DOHH2 (cell line): Measurements from ENCODE around the gene RNU7-1.

Experiments
- H3F3A ChIP-seq: fragments of 200-600 bp; sonication (generic), shearing (Covaris generic); 2 replicates; pipeline ENCODE4 v1.6.0; 2016; ENCODE audit warnings: antibody characterized with exemption, mild to moderate bottlenecking; ENCODE audit not compliant: control insufficient read depth, insufficient read depth
- H3K27ac ChIP-seq: fragments of 200-600 bp; sonication (generic); 2 replicates; pipeline ENCODE4 v1.5.1; 2014; ENCODE audit warnings: low read depth, mild to moderate bottlenecking, low read length, moderate library complexity
- H3K27me3 ChIP-seq: fragments of 200-600 bp; sonication (generic); 2 replicates; pipeline ENCODE4 v1.6.1; 2014; ENCODE audit warnings: mild to moderate bottlenecking, low read length, mixed read lengths; ENCODE audit not compliant: control insufficient read depth
- H3K36me3 ChIP-seq: fragments of 200-600 bp; sonication (generic); 2 replicates; pipeline ENCODE4 v1.6.1; 2014; ENCODE audit warnings: mild to moderate bottlenecking, low read length, moderate library complexity, mixed read lengths; ENCODE audit not compliant: control insufficient read depth
- H3K4me1 ChIP-seq: fragments of 200-600 bp; sonication (generic); 2 replicates; pipeline ENCODE4 v1.6.1; 2014; ENCODE audit warnings: mild to moderate bottlenecking, low read length, mixed read lengths; ENCODE audit not compliant: control insufficient read depth
- H3K4me2 ChIP-seq: fragments of 200-600 bp; sonication (generic); 2 replicates; pipeline ENCODE4 v1.6.0; 2014; ENCODE audit warnings: mild to moderate bottlenecking, low read length, moderate library complexity
- H3K4me3 ChIP-seq: fragments of 200-600 bp; sonication (generic); 2 replicates; pipeline ENCODE4 v1.5.1; 2014; ENCODE audit warnings: mild to moderate bottlenecking, low read length, mixed read lengths
- H3K79me2 ChIP-seq: fragments of 200-600 bp; sonication (generic); 2 replicates; pipeline ENCODE4 v1.6.1; 2014; ENCODE audit warnings: mild to moderate bottlenecking, low read length, mixed read lengths; ENCODE audit not compliant: control insufficient read depth
- H3K9me2 ChIP-seq: fragments of 200-600 bp; sonication (generic); replicated peaks from 2 replicates; pipeline ENCODE4 v1.6.1; 2014; ENCODE audit warnings: mild to moderate bottlenecking, low read length, mixed read lengths; ENCODE audit not compliant: control insufficient read depth
- H3K9me3 ChIP-seq: fragments of 200-600 bp; sonication (generic); 2 replicates; pipeline ENCODE4 v1.6.1; 2014; ENCODE audit warnings: antibody characterized with exemption, low read length, mixed read lengths; ENCODE audit not compliant: control insufficient read depth, insufficient read depth
- H4K20me1 ChIP-seq: fragments of 200-600 bp; sonication (generic); 2 replicates; pipeline ENCODE4 v1.6.0; 2014; ENCODE audit warnings: low read depth, mild to moderate bottlenecking, antibody characterized with exemption, low read length, moderate library complexity; ENCODE audit not compliant: control insufficient read depth, insufficient read depth
- EZH2phosphoT487 ChIP-seq: fragments of 200-600 bp; sonication (generic); IDR thresholded peaks from 2 replicates; pipeline ENCODE4 v1.6.1; 2017; ENCODE audit warnings: borderline replicate concordance, mild to moderate bottlenecking, antibody characterized with exemption, low read length, moderate library complexity, mixed read lengths
- TF ChIP-seq, protein P1 (sequence below): fragments of 200-600 bp; sonication (generic); IDR thresholded peaks from one replicate; pipeline ENCODE4 v1.5.1; 2014; ENCODE audit warnings: antibody characterized with exemption, mild to moderate bottlenecking, low read depth, low read length; ENCODE audit not compliant: poor library complexity, severe bottlenecking

The RNU7-1 gene

DNA sequence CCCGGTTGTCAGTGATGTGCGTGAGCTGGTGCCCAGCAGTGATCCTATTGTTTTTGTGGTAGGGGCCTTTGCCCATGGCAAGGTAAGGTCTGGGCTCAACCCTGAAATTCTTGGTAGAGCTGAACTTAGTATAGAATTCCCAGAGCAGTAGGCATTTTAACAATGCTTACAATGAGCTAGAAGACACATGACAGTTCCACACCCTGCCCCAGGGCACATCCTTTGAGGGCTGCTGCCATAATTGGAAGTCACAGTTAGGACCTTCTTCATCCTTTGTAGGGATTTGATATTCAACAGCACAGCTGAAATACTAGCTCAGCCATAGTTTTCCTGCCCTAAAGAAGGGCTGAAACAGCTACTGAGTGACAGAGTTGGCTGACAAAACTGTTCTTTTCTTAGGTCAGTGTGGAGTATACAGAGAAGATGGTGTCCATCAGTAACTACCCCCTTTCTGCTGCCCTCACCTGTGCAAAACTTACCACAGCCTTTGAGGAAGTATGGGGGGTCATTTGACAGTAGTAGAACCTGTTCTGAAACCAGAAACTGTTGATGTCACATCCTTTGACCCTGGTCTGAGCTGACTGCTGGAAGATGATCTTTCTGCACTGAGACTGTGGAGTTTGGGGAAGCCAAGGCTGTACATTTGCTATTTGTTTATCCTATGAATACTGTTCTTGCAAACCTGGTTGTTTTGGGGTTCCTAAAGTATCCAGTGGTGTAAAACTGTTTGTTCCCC is 31.8 kb downstream of the RNU7-1 start:
- Histone ChIP-seq H3K4me3 (no peak overlapping the region), H3K27me3 (no peaks in the 10 kb centered on the region), H3K27ac (no peak overlapping the region), H3K4me2 (no peak overlapping the region), H3K4me1 (peaks cover 16% of the 10 kb centered on the region), H4K20me1 (no peaks in the 10 kb centered on the region), H3K9me2 (no peaks in the 10 kb centered on the region), H3K9me3 (no peaks in the 10 kb centered on the region), H3K36me3 (peaks cover 91% of the 10 kb centered on the region), H3K79me2 (peaks cover 40% of the 10 kb centered on the region), H3F3A (peaks cover 4% of the 10 kb centered on the region; the same call in 1 of the 2 replicates)
- TF ChIP-seq, protein P1, sequence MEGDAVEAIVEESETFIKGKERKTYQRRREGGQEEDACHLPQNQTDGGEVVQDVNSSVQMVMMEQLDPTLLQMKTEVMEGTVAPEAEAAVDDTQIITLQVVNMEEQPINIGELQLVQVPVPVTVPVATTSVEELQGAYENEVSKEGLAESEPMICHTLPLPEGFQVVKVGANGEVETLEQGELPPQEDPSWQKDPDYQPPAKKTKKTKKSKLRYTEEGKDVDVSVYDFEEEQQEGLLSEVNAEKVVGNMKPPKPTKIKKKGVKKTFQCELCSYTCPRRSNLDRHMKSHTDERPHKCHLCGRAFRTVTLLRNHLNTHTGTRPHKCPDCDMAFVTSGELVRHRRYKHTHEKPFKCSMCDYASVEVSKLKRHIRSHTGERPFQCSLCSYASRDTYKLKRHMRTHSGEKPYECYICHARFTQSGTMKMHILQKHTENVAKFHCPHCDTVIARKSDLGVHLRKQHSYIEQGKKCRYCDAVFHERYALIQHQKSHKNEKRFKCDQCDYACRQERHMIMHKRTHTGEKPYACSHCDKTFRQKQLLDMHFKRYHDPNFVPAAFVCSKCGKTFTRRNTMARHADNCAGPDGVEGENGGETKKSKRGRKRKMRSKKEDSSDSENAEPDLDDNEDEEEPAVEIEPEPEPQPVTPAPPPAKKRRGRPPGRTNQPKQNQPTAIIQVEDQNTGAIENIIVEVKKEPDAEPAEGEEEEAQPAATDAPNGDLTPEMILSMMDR, result no peak
- TF ChIP-seq EZH2phosphoT487, result no peak

DNA sequence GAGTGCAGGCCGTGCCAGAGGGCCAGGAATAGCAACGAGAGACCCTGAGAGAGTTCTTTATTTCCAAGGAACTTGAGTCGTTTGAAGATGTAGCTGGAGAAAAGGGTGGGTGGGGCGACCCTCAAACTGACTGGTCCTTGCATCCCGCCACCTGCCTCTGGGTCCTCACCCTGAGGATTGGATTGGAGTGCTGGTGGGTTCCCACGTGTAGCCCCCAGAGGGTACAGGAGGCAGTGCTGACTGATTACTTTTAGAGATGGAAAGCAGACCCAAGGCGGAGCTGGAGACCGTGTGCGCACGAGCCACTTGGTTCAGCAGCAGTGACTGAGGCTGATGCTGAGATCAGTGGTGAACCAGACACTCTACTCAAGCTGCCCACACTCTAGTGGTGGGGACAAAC is 34.0 kb downstream of the RNU7-1 start:
- Histone ChIP-seq H3K27ac (no peak overlapping the region), H3K4me2 (no peak overlapping the region), H3K4me3 (no peak overlapping the region), H3K4me1 (peaks cover 7% of the 10 kb centered on the region), H3K36me3 (peaks cover 94% of the 10 kb centered on the region), H3K9me3 (no peaks in the 10 kb centered on the region), H3K9me2 (no peaks in the 10 kb centered on the region), H3K27me3 (no peaks in the 10 kb centered on the region), H3K79me2 (peaks cover 20% of the 10 kb centered on the region), H3F3A (peaks cover 5% of the 10 kb centered on the region; the same call in 1 of the 2 replicates), H4K20me1 (no peaks in the 10 kb centered on the region)
- TF ChIP-seq EZH2phosphoT487, result no peak
- TF ChIP-seq, protein P1, result no peak

DNA sequence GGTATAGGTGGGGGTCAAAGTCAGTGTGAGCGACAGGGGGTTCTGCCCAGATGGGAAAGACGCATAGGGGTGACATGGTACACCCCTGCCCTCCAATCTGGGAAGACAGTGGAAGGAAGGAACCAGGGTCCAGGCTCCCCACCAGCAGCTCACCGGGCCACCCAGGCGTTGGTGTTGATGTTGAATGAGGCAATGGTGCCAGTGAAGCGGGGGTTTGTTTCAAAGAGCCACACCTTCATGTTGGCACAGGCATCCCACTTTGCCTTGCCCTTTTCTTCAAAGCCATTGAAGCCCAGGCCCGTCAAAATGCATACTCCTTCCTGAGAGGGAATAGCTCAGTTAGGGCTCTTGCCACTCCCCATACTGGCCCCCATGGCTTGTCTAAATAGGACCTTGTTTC is 34.6 kb downstream of the RNU7-1 start:
- peaks cover 6% of the 10 kb centered on the region; the same call in 1 of the 2 replicates for H3F3A ChIP-seq
- no peak for TF ChIP-seq EZH2phosphoT487
- TF ChIP-seq, protein P1, result no peak
- H3K4me1 ChIP-seq, result peaks cover 1% of the 10 kb centered on the region
- H3K79me2 ChIP-seq, result peaks cover 14% of the 10 kb centered on the region
- H3K9me2 ChIP-seq, result no peaks in the 10 kb centered on the region
- H3K27ac ChIP-seq, result no peak overlapping the region
- H3K36me3 ChIP-seq, result peaks cover 92% of the 10 kb centered on the region
- no peak overlapping the region for H3K4me2 ChIP-seq
- no peaks in the 10 kb centered on the region for H4K20me1 ChIP-seq
- no peak overlapping the region for H3K4me3 ChIP-seq
- no peaks in the 10 kb centered on the region for H3K27me3 ChIP-seq
- no peaks in the 10 kb centered on the region for H3K9me3 ChIP-seq
